Activated CD8-positive, alpha-beta T cell treated with anti-CD3 and anti-CD28 coated beads for 36 hours (primary cell): Measurements from ENCODE around the gene ERCC6L2. TPM values are rescaled to one million over a fixed set of nuclear protein-coding genes. Genes with fewer than 3 reads are reported as not detected.

Experiments
- ATAC-seq: fragments of 200-7000 bp; cut with Tn5 transposase; one replicate; pipeline ENCODE4 v1.10.0; 2021; ENCODE audit warnings: mild to moderate bottlenecking, moderate library complexity
- CTCF ChIA-PET: fragments of 350-600 bp; sonication (Branson Sonifier 250); formaldehyde crosslinking; loops from one replicate; lab custom pipeline; 2021; ENCODE audit warnings: antibody characterized with exemption; lab: Charles Lee
- POLR2A ChIA-PET: fragments of 350-600 bp; sonication (Branson Sonifier 250); formaldehyde crosslinking; loops from one replicate; lab custom pipeline; 2021; ENCODE audit warnings: antibody characterized with exemption; lab: Charles Lee
- DNase-seq: peaks from one replicate; pipeline ENCODE4 v3.0.0-alpha.2; 2020
- H3K27ac Mint-ChIP-seq: one replicate; pipeline ENCODE4 v1.8.0; 2021; ENCODE audit warnings: mild to moderate bottlenecking, mixed read lengths
- H3K27me3 Mint-ChIP-seq: one replicate; pipeline ENCODE4 v1.8.0; 2021; ENCODE audit warnings: mixed read lengths
- H3K36me3 Mint-ChIP-seq: one replicate; pipeline ENCODE4 v1.8.0; 2021; ENCODE audit warnings: low read depth, mixed read lengths
- H3K4me1 Mint-ChIP-seq: one replicate; pipeline ENCODE4 v1.8.0; 2021; ENCODE audit warnings: low read depth, mixed read lengths
- H3K4me3 Mint-ChIP-seq: one replicate; pipeline ENCODE4 v1.8.0; 2021; ENCODE audit warnings: mild to moderate bottlenecking, moderate library complexity, mixed read lengths
- H3K9me3 Mint-ChIP-seq: one replicate; pipeline ENCODE4 v1.8.0; 2021; ENCODE audit warnings: mixed read lengths
- CTCF ChIP-seq: fragments of 200-600 bp; IDR thresholded peaks from one replicate; pipeline ENCODE4 v1.8.0; 2022; ENCODE audit warnings: antibody characterized with exemption, mild to moderate bottlenecking
- intact Hi-C: fragments of 100-400 bp; cut with micrococcal nuclease; formaldehyde crosslinking; loops from one replicate; pipeline ENCODE4 v1.10.0; 2022
- total RNA-seq, 2 experiments: library from RNA; stranded (reverse); gene quantifications; one replicate each; pipeline ENCODE4 v1.2.3, GENCODE V29; 2021

ERCC6L2 gene
- total RNA-seq, 2 experiments from 2014 or later = 31.2 to 34.7 TPM

GRCh38 chr9:95874303-95874988 is 1.0 kb upstream of the ERCC6L2 start:
- ATAC-seq (no peak), DNase-seq (no peak)
- H3K36me3 Mint-ChIP-seq = peaks cover 56% of the 10 kb centered on the region
- peaks cover 28% of the 10 kb centered on the region for H3K4me1 Mint-ChIP-seq
- H3K27ac Mint-ChIP-seq = no peak overlapping the region
- intact Hi-C loops = no loop called here
- ChIA-PET CTCF (interaction anchor here (1.1 to 1.3 kb wide), 2 partner anchors 9 to 14 kb away, joined by 3 read pairs; no protein-coding TSS in a partner anchor), POLR2A (interaction anchor here (0.6 to 3.6 kb wide), 14 partner anchors 10 to 390 kb away, joined by 3 to 27 read pairs (median 4); no protein-coding TSS in a partner anchor)
- H3K9me3 Mint-ChIP-seq = peaks cover 18% of the 10 kb centered on the region
- H3K4me3 Mint-ChIP-seq = no peak overlapping the region
- no peak for TF ChIP-seq CTCF
- H3K27me3 Mint-ChIP-seq = no peaks in the 10 kb centered on the region

- ChIA-PET POLR2A (interaction anchor here (0.8 to 3.6 kb wide), 13 partner anchors 9 to 182 kb away, joined by 3 to 27 read pairs (median 4); no protein-coding TSS in a partner anchor), CTCF (interaction anchor here (1.1 to 1.3 kb wide), 2 partner anchors 9 to 13 kb away, joined by 3 read pairs; no protein-coding TSS in a partner anchor)
- Mint-ChIP-seq H3K36me3 (peaks cover 54% of the 10 kb centered on the region), H3K9me3 (peaks cover 16% of the 10 kb centered on the region), H3K4me3 (no peak overlapping the region), H3K4me1 (peaks cover 33% of the 10 kb centered on the region), H3K27ac (no peak overlapping the region), H3K27me3 (no peaks in the 10 kb centered on the region)
- TF ChIP-seq CTCF = no peak
- DNase-seq = peak; percentile 84
- ATAC-seq = peak; percentile 24
- intact Hi-C loops = no loop called here
Measured at GRCh38 chr9:95874989-95875304, 544 bp upstream of the ERCC6L2 start.

GRCh38 chr9:95876138-95876444 is 600 bp downstream of the ERCC6L2 start:
- ChIA-PET POLR2A (interaction anchor here (0.9 to 3.6 kb wide), 5 partner anchors 12 to 143 kb away, joined by 3 to 27 read pairs (median 4); no protein-coding TSS in a partner anchor), CTCF (no interaction called here)
- DNase-seq (no peak), ATAC-seq (no peak)
- Mint-ChIP-seq H3K27me3 (no peaks in the 10 kb centered on the region), H3K9me3 (peaks cover 13% of the 10 kb centered on the region), H3K4me3 (no peak overlapping the region), H3K4me1 (peaks cover 42% of the 10 kb centered on the region), H3K27ac (no peak overlapping the region), H3K36me3 (peaks cover 50% of the 10 kb centered on the region)
- intact Hi-C loops = no loop called here
- no peak for TF ChIP-seq CTCF

GRCh38 chr9:95876595-95876994 is 1.1 kb downstream of the ERCC6L2 start:
- no peak overlapping the region for H3K27ac Mint-ChIP-seq
- POLR2A ChIA-PET = interaction anchor here (0.8 to 3.6 kb wide), 2 partner anchors 11 to 20 kb away, joined by 3 to 27 read pairs; no protein-coding TSS in a partner anchor

More at GRCh38 chr9:95876595-95876994, 1.1 kb downstream of the ERCC6L2 start:
- Mint-ChIP-seq H3K9me3 (peaks cover 9% of the 10 kb centered on the region), H3K36me3 (peaks cover 47% of the 10 kb centered on the region), H3K4me3 (no peak overlapping the region), H3K4me1 (peaks cover 46% of the 10 kb centered on the region), H3K27me3 (no peaks in the 10 kb centered on the region)
- CTCF ChIA-PET = no interaction called here
- intact Hi-C loops = no loop called here
- ATAC-seq (no peak), DNase-seq (no peak)
- no peak for TF ChIP-seq CTCF
